ENCODE results near the gene NID1.

The NID1 gene

GRCh38 chr1:236030534-236030933 lies 34.4 kb downstream of the NID1 start:
- no peak for TF ChIP-seq CTCF (IDR thresholded peaks at IDR 0.05; ENCODE audit: low read depth, low read length, missing control alignments)
- DNase-seq (ENCODE audit: low read depth) = no peak
- in situ Hi-C loops (cut with HindIII; ENCODE audit: low sequenced_read_pairs) = no loop called here
- H3K4me3 ChIP-seq (ENCODE audit: low read depth, low read length) = no peak overlapping the region

- no peak for DNase-seq (ENCODE audit: low read depth)
- no peak overlapping the region for H3K4me3 ChIP-seq (ENCODE audit: low read depth, low read length)
- in situ Hi-C loops (cut with HindIII; ENCODE audit: low sequenced_read_pairs) = no loop called here
- TF ChIP-seq CTCF (IDR thresholded peaks at IDR 0.05; ENCODE audit: low read depth, low read length, missing control alignments) = no peak
Observed at GRCh38 chr1:236029428-236029940, 35.4 kb downstream of the NID1 start.

- no peak for TF ChIP-seq CTCF (IDR thresholded peaks at IDR 0.05; ENCODE audit: low read depth, low read length, missing control alignments)
- no peak overlapping the region for H3K4me3 ChIP-seq (ENCODE audit: low read depth, low read length)
- no peak for DNase-seq (ENCODE audit: low read depth)
- in situ Hi-C loops (cut with HindIII; ENCODE audit: low sequenced_read_pairs) = no loop called here
Observed at GRCh38 chr1:236027104-236027503, 37.8 kb downstream of the NID1 start.

GRCh38 chr1:236025836-236026235 lies 39.1 kb downstream of the NID1 start:
- DNase-seq (ENCODE audit: low read depth) = no peak
- no peak for TF ChIP-seq CTCF (IDR thresholded peaks at IDR 0.05; ENCODE audit: low read depth, low read length, missing control alignments)
- H3K4me3 ChIP-seq (ENCODE audit: low read depth, low read length) = no peak overlapping the region
- in situ Hi-C loops (cut with HindIII; ENCODE audit: low sequenced_read_pairs) = no loop called here

GRCh38 chr1:236024641-236025040 lies 40.2 kb downstream of the NID1 start:
- in situ Hi-C loops (cut with HindIII; ENCODE audit: low sequenced_read_pairs) = no loop called here
- no peak overlapping the region for H3K4me3 ChIP-seq (ENCODE audit: low read depth, low read length)
- TF ChIP-seq CTCF (IDR thresholded peaks at IDR 0.05; ENCODE audit: low read depth, low read length, missing control alignments) = no peak
- no peak for DNase-seq (ENCODE audit: low read depth)

GRCh38 chr1:236023926-236024565 lies 40.8 kb downstream of the NID1 start:
- in situ Hi-C loops (cut with HindIII; ENCODE audit: low sequenced_read_pairs) = no loop called here

More at GRCh38 chr1:236023926-236024565, 40.8 kb downstream of the NID1 start:
- no peak overlapping the region for H3K4me3 ChIP-seq (ENCODE audit: low read depth, low read length)
- DNase-seq (ENCODE audit: low read depth) = no peak
- TF ChIP-seq CTCF (IDR thresholded peaks at IDR 0.05; ENCODE audit: low read depth, low read length, missing control alignments) = no peak
